ENCODE results near the gene MYL4.
"Not testable (repeated sequence)": the region's sequence is repeated elsewhere in the genome, so short reads cannot be mapped to it uniquely, and the experiment has no call there.

Gene MYL4

DNA sequence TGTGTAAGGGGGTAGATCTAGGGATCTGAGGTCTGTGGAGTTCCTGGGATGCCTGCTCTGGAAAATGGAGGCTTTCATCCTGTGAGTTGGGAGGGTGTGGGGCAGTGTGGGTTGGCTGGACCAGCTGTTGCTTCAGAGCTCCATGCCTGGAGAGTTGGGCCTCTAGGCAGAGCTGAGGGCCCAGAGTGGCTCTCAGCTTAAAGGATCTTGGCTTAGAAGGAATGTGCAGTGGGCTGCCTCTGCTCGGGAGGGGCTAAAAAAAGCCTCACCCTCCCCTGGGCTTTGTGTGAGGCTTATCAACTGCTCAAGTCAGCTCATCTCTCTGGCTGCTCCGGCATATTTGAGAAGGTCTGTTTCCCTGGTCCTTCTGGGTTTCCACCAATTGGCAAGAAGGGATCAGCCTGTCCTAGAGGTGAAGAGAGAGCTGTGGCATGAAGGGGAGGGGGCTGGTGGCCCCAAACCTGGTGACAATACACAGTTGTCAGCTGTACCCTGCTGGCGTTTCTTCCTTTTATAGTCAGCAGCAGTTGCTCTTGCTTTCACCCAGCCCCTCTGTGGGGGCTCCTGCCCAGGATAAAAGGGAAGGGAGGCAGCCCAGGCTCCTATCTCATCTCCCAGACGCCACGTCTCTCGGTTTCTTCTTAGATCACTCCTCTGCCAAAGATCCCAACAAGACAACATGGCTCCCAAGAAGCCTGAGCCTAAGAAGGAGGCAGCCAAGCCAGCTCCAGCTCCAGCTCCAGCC, at the start of gene MYL4:
MYL4 (plus strand) TSS at position 605 of the 745 bp plus-strand sequence; CDS start at position 680, 75 bp downstream.
- no peak for DNase-seq

DNA sequence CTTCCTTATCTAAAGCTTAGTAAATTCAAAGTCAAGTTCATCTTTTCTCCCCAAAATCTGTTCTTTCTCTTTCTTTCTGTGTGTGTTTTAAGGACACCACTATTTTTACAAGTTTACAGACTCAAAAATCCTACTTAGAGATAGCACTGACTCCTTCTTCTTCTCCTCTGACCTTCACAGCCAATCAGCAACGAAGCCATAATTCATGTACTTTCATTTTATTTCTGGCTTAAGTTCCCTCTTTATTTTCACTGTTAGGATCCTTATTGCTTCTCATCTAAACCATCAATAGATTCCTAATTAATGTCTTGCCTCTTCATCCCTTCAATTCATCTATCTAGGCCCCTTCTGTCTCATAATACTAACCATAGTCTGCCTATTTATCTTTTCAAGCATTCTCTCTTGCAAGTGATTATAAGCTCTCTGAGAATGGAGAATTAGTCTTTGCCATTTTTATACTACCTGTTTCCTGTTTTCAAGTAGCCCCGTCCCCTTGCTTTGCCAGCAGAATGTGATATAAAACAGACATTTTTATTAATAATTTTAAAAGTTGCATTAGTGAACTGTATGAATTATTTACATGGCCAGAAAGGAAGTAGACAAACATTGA, 47.0 kb upstream of the MYL4 start:
- DNase-seq: no peak

GRCh38 chr17:47164263-47164662, 44.9 kb upstream of the MYL4 start:
- DNase-seq: no peak

DNA sequence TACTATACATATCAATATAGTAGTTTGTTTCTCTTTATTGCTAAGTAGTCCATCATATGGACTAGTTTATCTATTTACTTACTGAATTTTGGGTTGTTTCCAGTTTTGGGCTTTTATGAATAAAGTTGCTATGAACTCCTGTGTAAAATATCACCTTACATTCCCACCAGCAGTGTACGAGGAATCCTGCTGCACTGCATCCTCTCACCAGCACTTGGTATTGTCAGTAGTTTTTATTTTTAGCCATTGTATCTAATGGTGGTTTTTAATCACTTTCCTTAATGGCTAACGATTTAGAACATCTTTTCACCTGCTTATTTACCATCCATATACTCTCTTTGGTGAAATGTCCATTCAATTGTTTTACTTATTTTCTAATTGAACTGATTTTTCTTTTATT, 44.0 kb upstream of the MYL4 start:
- no peak for DNase-seq

- DNase-seq: not testable (repeated sequence)
These were observed 42.3 kb upstream of the MYL4 start for GRCh38 chr17:47166854-47167253.

- DNase-seq: not testable (repeated sequence)
These were observed 40.3 kb upstream of the MYL4 start for GRCh38 chr17:47168896-47169295.

DNA sequence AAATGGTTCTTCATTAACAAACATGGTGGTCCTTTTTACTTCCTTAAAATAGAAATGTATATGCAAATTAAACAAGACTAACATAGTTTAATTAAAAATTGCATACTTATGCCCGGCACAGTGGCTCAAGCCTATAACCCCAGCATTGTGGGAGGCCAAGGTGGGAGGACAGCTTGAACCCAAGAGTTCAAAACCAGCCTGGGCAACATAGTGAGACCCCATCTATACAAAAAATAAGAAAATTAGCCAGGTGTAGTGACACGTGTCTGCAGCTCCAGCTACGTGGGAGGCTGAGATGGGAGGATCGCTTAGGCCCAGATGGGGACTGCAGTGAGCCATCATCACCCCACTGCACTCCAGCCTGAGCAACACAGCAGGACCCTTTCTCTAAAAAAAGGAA, 38.4 kb upstream of the MYL4 start:
- DNase-seq: no peak

- no peak for DNase-seq
These were observed 36.2 kb upstream of the MYL4 start for GRCh38 chr17:47172696-47173565.

DNA sequence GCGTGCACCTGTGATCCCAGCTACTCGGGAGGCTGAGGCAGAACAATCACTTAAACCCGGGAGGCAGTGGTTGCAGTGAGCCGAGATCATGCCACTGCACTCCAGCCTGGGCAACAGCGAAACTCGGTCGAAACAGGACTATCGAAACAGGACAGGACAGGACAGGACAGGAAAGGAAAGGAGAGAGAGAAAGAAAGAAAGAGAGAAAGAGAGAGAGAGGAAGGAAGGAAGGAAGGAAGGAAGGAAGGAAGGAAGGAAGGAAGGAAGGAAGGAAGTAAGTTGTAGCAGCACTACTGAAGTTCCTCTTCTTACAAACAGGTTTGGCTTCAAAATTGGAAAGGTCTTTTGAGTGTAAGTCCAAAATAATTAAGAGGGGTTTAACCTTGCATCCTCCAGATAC, 34.3 kb upstream of the MYL4 start:
- DNase-seq: not testable (repeated sequence)

GRCh38 chr17:47176389-47176826, 32.7 kb upstream of the MYL4 start:
- no peak for DNase-seq

GRCh38 chr17:47177261-47177660, 31.9 kb upstream of the MYL4 start:
- DNase-seq: no peak

- no peak for DNase-seq
These were observed 30.0 kb upstream of the MYL4 start for GRCh38 chr17:47179141-47179540.

DNA sequence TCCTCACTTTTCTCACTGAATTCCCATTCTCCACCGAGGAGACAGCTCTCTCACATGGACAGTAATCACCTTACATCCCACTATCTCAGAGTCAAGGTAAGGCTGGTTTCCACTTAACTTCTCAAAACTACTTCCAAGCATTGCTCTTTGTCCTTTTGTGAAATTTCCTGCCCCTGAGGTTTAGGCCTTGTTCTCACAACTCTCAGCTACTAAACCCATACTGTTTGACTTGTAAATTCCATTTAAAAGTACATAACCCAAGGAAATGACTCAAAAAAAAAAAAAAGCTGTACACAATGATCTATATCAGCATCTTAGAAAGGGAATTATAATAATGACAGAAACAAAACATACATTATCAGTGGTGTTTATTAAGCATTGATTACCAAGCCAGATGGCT, 28.8 kb upstream of the MYL4 start:
- DNase-seq: no peak

DNA sequence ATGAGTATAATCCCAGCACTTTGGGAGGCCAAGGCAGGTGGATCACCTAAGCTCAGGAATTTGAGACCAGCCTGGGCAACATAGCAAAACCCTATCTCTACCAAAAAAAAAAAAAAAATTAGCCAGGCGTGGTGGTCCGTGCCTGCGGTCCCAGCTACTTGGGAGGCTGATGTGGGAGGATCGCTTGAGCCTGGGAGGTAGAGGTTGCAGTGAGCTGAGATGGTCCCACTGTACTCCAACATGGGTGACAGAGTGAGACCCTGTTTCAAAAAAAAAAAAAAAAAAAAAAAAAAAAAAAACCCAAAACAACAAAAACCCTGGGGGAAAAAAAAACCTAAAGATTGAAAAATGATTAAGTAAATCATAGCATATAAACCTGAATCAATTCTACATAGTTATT, 28.2 kb upstream of the MYL4 start:
- DNase-seq: not testable (repeated sequence)

GRCh38 chr17:47184681-47185080, 24.5 kb upstream of the MYL4 start:
- DNase-seq: no peak

GRCh38 chr17:47188271-47188875, 20.8 kb upstream of the MYL4 start:
- DNase-seq: no peak

- DNase-seq: peak; percentile 97
These were observed 20.0 kb upstream of the MYL4 start, which contains the start of gene CDC27 for GRCh38 chr17:47188876-47189731. Gene CDC27 (minus strand): TSS chr17:47189295. CDS start chr17:47189172, 123 bp downstream.

DNA sequence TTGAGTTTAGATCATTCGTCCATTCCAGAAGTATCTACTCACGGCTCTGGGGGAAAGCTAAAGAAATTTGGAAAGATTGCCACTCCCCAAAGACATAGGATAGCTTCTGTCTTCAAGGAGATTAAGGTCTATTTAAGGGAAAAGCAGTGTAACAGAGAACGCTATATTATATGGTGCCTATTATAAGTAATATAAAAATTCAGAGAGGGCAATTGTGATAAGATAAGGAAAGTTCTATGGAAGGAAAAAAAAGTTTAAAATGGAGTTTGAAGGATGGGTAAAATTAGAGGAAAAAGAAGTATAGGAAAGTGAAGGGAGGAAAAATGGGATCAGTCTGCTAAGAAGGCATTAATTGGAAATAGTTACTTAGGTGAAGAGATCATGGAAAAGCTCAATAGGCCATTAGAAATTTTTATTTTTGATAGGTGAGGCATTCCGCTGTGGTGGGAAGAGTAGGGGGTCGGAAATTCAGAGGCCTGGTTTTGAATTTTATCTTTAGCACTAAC, 19.4 kb upstream of the MYL4 start:
- no peak for DNase-seq

DNA sequence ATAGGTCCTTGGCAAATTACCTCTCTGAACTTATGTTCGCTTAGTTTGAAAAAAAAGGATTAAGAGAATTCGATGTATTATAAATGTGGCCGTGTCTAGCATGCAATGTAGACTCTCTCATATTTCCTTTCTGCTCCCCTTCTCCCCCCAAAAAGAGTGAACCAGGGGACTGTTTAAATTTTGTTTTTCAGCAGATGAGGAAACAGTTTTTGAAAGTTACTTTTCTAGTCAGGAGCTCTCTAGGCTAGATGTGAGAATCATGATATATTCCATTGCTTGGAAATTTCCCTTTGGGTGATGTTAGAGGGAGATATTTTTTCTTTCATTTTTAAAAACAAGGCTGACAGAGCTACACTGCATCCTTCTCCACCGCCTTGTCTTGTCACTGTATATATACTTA, 18.9 kb upstream of the MYL4 start:
- DNase-seq: no peak

- no peak for DNase-seq
These were observed 18.4 kb upstream of the MYL4 start for GRCh38 chr17:47190770-47191169.

GRCh38 chr17:47192554-47192953, 16.6 kb upstream of the MYL4 start:
- peak; percentile 92 for DNase-seq
